Gastroesophageal sphincter (tissue), 4 donors: Measurements from ENCODE around the gene ZAR1. TPM values are rescaled to one million over a fixed set of nuclear protein-coding genes. Genes with fewer than 3 reads are reported as not detected.

Source experiments
- ATAC-seq: fragments of 150-250 bp; one replicate; pipeline ENCODE4 v1.9.1; 2016; ENCODE audit warnings: mild to moderate bottlenecking, moderate library complexity
- H3K27ac ChIP-seq, 4 donors: fragments of 200-600 bp; sonication (generic) in 3 of 4; 1 replicate in 3 of 4; 2 replicates in 1 of 4; pipeline ENCODE4 v1.5.1; 2016 to 2019
- H3K27me3 ChIP-seq: fragments of 200-600 bp; sonication (generic); one replicate; pipeline ENCODE4 v1.5.1; 2019
- H3K36me3 ChIP-seq, 2 donors: fragments of 200-600 bp; sonication (generic); one replicate each; pipeline ENCODE4 v1.5.1; 2019; ENCODE audit warnings: control low read depth in 1 of 2
- H3K4me1 ChIP-seq, 3 donors: fragments of 200-600 bp; sonication (generic); 1 replicate in 2 of 3; 2 replicates in 1 of 3; pipeline ENCODE4 v1.5.1; 2016 to 2019; ENCODE audit warnings: control low read depth in 2 of 3
- H3K4me3 ChIP-seq, 2 donors: fragments of 200-600 bp; sonication (generic); one replicate each; pipeline ENCODE4 v1.5.1; 2019; ENCODE audit warnings: mild to moderate bottlenecking in 1 of 2, moderate library complexity in 1 of 2
- H3K9me3 ChIP-seq, 3 donors: fragments of 200-600 bp; sonication (generic); one replicate each; pipeline ENCODE4 v1.5.1; 2017 to 2019; ENCODE audit warnings: control low read depth in 2 of 3
- EP300 ChIP-seq: sonication (generic); formaldehyde crosslinking; IDR thresholded peaks from one replicate; pipeline ENCODE4 v1.6.1; 2017; ENCODE audit warnings: antibody characterized with exemption, mild to moderate bottlenecking
- POLR2A ChIP-seq, 2 donors: fragments of 450-650 bp; IDR thresholded peaks; one replicate each; pipeline ENCODE4 v1.6.1; 2017; ENCODE audit warnings: antibody characterized with exemption in 2 of 2, mild to moderate bottlenecking in 2 of 2, moderate library complexity in 1 of 2
- POLR2AphosphoS5 ChIP-seq: sonication (generic); formaldehyde crosslinking; IDR thresholded peaks from one replicate; pipeline ENCODE4 v1.6.1; 2017; ENCODE audit warnings: antibody characterized with exemption
- WGBS, 2 donors: methylation state at CpG; one replicate each; pipeline ENCODE4 v1.1.5; 2018; ENCODE audit warnings: low coverage in 1 of 2; 5-methylcytosine and 5-hydroxymethylcytosine counted together
- total RNA-seq, 4 donors: library from RNA; depleted of rRNA; stranded (reverse); fragments of >200 nt; gene quantifications; one replicate each; pipeline ENCODE4 v1.1.0, GENCODE V29; 2016
- TF ChIP-seq, protein P1 (sequence below), 4 experiments: fragments of 200-600 bp in 2 of 4; fragments of 450-650 bp in 2 of 4; sonication (generic) in 1 of 4; IDR thresholded peaks; one replicate each; pipeline ENCODE4 v1.5.1; 2017 to 2019; ENCODE audit warnings: antibody characterized with exemption in 4 of 4, mild to moderate bottlenecking in 2 of 4, moderate library complexity in 2 of 4

ZAR1 gene
- total RNA-seq, 4 donors from 2014 or later: not detected

- Histone ChIP-seq H3K27me3 (peaks cover 29% of the 10 kb centered on the region), H3K4me3 (no peak overlapping the region), H3K36me3 (no peaks in the 10 kb centered on the region), H3K9me3 (no peaks in the 10 kb centered on the region), H3K4me1 (peaks cover 0 to 6% (median 0%) of the 10 kb centered on the region in 3 donors), H3K27ac (no peak overlapping the region)
- TF ChIP-seq, protein P1, sequence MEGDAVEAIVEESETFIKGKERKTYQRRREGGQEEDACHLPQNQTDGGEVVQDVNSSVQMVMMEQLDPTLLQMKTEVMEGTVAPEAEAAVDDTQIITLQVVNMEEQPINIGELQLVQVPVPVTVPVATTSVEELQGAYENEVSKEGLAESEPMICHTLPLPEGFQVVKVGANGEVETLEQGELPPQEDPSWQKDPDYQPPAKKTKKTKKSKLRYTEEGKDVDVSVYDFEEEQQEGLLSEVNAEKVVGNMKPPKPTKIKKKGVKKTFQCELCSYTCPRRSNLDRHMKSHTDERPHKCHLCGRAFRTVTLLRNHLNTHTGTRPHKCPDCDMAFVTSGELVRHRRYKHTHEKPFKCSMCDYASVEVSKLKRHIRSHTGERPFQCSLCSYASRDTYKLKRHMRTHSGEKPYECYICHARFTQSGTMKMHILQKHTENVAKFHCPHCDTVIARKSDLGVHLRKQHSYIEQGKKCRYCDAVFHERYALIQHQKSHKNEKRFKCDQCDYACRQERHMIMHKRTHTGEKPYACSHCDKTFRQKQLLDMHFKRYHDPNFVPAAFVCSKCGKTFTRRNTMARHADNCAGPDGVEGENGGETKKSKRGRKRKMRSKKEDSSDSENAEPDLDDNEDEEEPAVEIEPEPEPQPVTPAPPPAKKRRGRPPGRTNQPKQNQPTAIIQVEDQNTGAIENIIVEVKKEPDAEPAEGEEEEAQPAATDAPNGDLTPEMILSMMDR (IDR thresholded peaks at IDR 0.05): no peak
- no peak for TF ChIP-seq EP300
- no peak for TF ChIP-seq POLR2A (IDR thresholded peaks at IDR 0.05)
- TF ChIP-seq POLR2AphosphoS5: no peak
- no peak for ATAC-seq
- 69 to 73% methylated on average over 2 of the region's 2 CpGs for WGBS, 2 donors
These were observed 11.8 kb upstream of the ZAR1 start for GRCh38 chr4:48478273-48478672.

GRCh38 chr4:48481581-48481980, 8.5 kb upstream of the ZAR1 start:
- Histone ChIP-seq H3K4me3 (no peak overlapping the region), H3K9me3 (no peaks in the 10 kb centered on the region), H3K27ac (no peak overlapping the region), H3K27me3 (peaks cover 61% of the 10 kb centered on the region), H3K36me3 (no peaks in the 10 kb centered on the region), H3K4me1 (peaks cover 0 to 16% (median 3%) of the 10 kb centered on the region in 3 donors)
- no peak for TF ChIP-seq POLR2AphosphoS5
- TF ChIP-seq EP300: no peak
- TF ChIP-seq POLR2A (IDR thresholded peaks at IDR 0.05): no peak
- TF ChIP-seq, protein P1 (IDR thresholded peaks at IDR 0.05): no peak
- no peak for ATAC-seq
- 93 to 100% methylated on average over 1 of the region's 1 CpG for WGBS, 2 donors

GRCh38 chr4:48483006-48483776, 6.9 kb upstream of the ZAR1 start, which contains the start of gene SLC10A4:
SLC10A4 (plus strand) TSS chr4:48483343; CDS start chr4:48483562, 219 bp downstream.
- no peak for TF ChIP-seq EP300
- no peak for TF ChIP-seq POLR2A (IDR thresholded peaks at IDR 0.05)
- TF ChIP-seq, protein P1 (IDR thresholded peaks at IDR 0.05): no peak
- TF ChIP-seq POLR2AphosphoS5: no peak
- no peak within 1 kb of the TSS for H3K27ac ChIP-seq
- ATAC-seq: peak; percentile 36
- H3K36me3 ChIP-seq: no peaks in the 10 kb centered on the region
- H3K4me3 ChIP-seq: peak within 1 kb of the TSS in 1 of 2 donors; percentile 43
- H3K27me3 ChIP-seq: peaks cover 77% of the 10 kb centered on the region
- 5 to 28% methylated on average over 3 of the region's 85 CpGs for WGBS, 2 donors
- H3K4me1 ChIP-seq: peaks cover 0 to 16% (median 3%) of the 10 kb centered on the region in 3 donors
- no peaks in the 10 kb centered on the region for H3K9me3 ChIP-seq

GRCh38 chr4:48483777-48484493, 6.1 kb upstream of the ZAR1 start:
- no peak overlapping the region for H3K27ac ChIP-seq
- H3K36me3 ChIP-seq: no peaks in the 10 kb centered on the region
- 0 to 3% methylated on average over 5 to 6 of the region's 66 CpGs for WGBS, 2 donors
- TF ChIP-seq, protein P1 (IDR thresholded peaks at IDR 0.05): no peak
- no peak for TF ChIP-seq POLR2A (IDR thresholded peaks at IDR 0.05)
- no peak for TF ChIP-seq EP300
- TF ChIP-seq POLR2AphosphoS5: no peak
- H3K4me1 ChIP-seq: peaks cover 0 to 16% (median 3%) of the 10 kb centered on the region in 3 donors
- H3K9me3 ChIP-seq: no peaks in the 10 kb centered on the region
- H3K27me3 ChIP-seq: peaks cover 85% of the 10 kb centered on the region
- H3K4me3 ChIP-seq: peak overlapping the region in 1 of 2 donors; percentile 43
- ATAC-seq: peak; percentile 36
